Activated CD4-positive, alpha-beta T cell treated with anti-CD3 and anti-CD28 coated beads, Interleukin-2, amount 50 U/mL, for 4 hours (primary cell): ENCODE data around the gene IFT20.
"Not testable (repeated sequence)": the region's sequence is repeated elsewhere in the genome, so short reads cannot be mapped to it uniquely, and the experiment has no call there.

ENCODE experiments used
- DNase-seq, 2 experiments: peaks; one replicate each; pipeline ENCODE4 v3.0.0-alpha.2; 2020

The IFT20 gene

DNA sequence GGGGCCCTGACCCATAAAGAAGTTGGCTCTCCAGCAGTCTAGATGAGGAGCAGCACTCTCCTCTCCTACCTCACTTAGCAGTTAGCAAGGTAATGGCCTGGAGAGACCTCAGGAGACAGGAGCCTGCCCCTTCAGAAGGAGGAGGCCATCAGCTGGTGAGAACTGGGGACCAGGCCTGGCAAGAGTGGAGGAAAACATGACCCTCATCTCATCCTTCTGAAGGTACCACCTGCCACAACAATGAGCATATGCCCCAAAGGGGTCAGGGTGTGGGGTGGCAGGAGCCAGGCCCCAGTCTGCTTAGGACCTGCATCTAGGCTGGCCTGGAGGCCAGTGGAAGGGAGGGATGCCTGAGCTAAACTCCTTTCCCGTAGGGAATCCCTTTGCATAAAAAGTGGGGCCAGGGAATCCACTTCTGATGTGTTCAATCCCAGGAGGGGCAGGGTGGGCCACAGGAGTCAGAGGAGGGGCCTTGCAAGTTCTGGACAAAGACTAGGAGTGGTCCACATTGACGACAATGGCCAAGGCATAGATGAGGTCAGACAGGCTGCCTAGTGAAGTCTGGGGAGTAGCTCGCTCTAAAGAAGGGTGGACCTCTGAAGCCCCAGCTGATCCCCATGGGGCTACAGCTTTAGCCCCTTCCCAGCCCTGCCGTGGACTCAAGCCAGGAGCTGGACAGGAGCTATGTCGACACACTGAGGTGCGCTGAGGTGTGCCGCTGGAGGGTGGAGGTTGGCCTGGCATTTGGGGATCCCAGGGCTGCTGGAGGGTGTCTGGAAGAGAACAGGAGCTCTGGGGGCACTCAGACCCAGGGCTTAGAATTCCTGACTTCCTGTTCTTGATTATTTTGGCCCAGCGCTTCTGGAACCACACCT, 28.7 kb upstream of the IFT20 start:
- DNase-seq, result no peak

DNA sequence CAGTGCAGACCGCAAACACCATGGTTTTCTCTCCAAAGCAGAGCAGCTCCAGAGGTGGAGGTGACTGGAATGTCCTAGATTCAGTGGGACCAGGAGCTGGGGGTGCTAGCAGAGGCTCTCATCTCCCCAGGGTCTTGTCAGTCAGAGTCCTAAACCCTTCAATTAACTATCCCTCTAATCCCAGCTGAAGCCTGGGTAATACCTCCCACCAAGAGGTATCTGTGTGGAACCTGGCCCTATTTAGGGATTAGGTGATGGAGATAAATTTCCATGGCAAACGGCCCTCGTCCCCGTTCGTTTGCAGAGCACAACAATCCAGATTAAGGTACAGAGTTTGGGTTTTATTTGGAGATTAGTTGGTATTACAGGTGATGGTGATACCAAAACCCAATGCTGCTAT, 27.9 kb upstream of the IFT20 start:
- DNase-seq, result no peak

DNA sequence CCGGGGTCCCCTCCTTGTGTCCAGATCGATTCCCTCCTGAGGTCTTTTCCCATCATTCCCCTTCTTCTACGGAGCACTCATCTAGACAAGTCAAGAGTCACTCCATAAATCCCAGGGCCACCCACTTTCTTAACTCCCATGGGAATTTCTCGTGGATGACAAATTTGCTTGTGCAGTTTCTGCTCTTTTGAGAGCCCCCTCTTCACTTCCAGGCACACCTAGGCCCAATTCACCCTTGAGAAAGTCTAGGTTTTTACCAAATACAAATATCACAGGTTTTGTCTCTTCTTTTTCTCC, 22.6 kb upstream of the IFT20 start:
- DNase-seq, result no peak

DNA sequence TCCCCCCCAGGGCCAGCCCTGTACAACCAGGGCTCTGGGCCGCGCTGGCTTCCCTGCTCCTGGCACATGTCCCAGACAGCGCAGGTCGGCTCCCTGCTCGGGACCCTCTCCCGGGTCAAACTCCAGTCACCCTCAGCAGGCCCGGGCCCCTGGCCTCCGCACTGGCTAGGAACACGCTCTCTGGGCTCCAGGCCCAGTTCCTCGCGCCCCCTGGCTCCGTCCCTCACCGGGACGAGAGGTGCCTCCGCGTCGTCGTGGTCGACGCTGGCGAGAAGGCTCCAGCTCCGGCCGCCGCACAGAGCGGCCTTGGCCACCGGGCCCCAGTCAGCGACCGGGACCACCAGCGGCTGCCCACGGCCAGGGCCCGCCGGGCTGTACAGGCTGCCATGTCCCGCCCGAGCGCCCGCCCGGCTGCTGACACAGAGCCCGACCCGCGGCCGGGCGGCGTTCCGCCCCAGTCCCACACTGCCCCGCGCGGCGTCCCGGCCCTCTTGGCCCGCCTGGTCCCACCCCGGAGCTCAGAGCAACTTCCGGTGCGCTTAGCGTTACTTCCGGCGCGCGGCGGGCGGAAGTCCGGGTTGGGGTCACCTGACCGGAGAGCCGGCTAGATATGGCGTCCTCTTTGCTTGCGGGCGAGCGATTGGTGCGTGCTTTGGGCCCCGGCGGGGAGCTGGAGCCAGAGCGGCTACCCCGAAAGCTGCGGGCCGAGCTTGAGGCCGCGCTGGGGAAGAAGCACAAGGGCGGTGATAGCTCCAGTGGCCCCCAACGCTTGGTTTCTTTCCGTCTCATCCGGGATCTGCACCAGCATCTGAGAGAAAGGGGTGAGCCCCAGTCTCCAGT, 22.0 kb upstream of the IFT20 start, which contains the start of gene POLDIP2:
TSS of gene POLDIP2 (minus strand) at position 467 of the 840 bp plus-strand sequence. CDS start at position 388, 79 bp downstream.
- peak; percentile 92 to 94 for DNase-seq

DNA sequence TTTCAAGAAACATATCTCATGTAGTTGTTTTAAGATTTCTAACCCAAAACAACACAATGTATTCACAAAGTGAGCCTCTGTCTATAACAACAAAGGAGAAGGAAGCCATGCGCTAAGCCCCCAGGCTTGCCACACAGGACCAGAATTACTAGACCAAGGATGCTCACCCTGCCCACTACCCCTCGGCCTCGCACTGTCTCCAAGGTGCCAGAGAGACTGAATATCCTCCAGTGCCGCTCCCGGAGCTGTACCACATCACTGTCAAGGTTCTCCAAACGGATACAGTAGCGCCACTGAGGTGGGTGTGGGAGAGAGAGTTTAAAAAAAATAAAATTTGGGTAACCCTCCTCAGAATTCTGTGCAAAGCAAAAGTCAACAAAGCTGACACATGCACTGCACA, 15.0 kb upstream of the IFT20 start:
- no peak for DNase-seq

DNA sequence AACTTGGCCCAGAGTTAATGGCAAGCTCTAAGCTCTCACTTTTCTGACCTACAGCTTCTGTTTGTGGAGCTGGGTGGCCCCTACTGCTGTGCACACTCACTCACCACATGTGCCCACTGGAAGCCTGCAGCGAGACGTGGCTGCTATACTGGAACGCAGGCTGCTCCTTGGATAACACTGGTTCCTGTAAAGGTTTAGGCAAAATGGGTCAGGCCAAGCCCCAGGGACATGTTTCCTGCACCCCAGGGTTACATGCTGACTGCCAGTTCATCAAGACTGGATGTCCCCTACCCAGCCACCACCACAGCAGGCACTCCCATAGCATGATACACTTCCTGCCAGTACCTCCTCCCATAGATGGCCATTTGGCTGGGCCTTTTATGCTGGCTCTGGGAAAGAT, 13.7 kb upstream of the IFT20 start:
- no peak for DNase-seq

DNA sequence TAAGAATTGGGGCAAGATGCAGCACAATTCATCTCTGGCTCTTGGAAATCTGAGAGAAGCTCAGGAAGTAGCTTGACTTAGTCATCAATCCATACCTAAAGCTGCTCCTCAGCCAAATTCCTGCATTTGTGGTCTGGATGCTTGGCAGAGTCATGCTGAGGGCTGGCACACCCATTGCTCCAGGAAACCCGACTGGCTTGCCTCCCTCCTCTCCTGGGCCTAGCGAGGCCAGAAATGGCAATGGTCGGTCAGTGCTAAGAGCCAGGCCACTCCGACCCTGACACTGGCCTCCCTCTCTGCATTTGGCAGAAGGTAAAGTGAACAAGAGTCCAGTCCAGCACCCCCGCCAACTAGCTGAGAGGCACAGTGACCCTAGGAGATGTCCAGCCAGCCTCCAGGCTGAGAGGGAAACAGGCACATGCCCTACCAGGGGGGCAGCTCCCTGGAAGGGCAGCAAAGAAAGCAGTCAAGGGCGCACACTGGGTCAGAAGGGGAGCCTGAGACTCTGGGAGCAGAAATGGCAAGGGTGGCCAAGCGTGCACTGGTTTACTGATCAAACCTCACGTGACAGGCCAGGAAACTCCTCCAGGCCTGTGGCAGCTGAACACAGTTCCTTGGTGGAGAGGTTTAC, 12.1 kb upstream of the IFT20 start:
- no peak for DNase-seq

DNA sequence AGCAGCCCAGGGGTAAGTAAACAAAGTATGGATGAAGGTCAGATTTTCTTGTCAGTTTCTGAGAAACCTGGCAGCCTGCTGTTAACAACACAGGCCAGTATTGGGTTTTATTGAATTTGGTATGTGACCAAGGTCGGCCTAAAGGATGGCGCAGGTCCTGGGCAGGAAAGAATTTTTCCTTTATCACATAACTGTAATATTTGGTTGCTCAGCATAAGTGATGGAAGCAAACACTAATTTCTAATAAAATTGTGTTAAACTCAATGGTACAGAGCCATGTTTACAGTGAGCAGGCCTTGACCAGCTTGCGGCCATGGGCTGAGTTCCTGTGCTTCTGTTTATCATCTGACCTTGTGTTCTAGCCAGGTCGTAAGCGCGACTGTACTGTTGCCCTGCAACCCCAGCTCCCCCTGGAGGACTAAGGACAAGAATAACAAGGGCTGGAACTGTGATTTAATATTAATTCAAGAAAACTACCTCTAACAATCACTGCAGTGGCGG, 11.5 kb upstream of the IFT20 start:
- DNase-seq, result no peak

DNA sequence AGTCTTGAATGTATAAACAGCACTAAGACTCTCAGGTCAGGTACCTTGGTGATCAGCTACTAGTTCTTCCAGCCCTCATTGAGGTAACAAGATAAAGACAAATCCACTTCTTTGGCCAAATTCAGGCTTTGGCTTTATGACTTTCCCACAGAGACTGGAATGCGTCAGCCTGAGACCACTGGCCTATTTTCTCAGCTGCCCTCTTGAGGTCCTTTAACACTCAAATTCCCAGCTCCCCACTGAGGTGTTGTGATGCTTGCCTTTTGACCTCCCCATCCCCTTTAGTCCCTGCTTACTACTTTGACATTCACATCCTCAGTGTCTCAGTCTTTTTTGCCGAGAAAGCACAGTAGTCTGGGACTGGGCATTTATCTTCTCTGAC, 10.9 kb upstream of the IFT20 start:
- no peak for DNase-seq

DNA sequence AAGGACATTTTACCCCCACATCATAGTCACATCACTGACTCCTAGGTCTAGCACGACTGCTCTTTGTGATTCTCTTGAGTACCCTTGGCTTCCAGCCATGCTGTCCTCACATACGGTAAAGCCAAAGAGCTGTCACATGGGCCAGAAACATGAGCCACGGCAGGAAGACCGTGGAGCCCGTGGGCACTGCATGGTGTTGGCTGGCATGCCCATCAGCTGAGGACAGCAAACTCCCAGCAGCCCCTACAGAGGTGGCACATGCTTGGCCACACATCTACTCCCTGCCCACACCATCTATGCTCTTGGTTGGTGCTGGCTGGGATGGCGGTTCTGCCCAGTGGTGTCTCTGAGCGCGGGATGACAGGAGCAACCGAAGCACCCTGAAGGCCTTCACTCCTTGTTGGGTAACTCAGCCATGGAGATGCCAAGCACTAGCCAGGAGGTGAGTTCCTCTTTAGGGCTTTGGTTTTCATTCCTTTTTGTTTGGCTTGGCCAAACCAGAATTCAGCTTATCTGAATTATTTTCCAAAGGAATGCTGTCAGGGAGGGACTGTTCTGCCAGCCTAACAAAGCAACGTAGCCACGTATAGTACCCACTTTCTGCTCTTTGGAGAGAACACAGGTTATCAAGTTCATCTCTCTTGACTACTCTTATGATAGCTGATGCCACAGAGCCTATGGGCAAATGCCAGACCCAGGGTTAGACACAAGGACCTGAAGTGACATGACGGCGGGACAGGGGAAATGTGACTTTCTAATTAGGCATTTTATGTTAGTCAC, 10.3 kb upstream of the IFT20 start:
- DNase-seq, result no peak

DNA sequence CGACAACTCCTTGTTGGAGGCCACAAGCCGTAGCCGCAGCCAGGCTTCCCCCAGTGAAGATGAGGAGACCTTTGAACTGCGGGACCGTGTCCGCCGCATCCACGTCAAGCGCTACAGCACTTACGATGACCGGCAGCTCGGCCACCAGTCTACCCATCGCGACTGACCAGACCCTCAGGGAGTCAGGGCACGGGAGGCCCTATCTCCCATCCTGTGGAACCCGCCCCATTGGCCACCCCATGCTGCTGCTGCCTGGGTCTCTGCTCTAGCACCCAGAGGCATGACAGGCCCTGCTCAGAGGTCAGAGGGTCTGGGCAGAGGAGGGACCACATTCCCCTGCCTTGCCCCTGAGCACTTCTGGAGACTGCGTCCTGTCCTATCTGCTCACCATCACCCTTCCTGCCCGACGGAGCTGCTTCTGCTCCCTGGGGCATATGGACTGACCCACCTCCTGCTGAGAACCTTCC, 9.2 kb upstream of the IFT20 start:
- no peak for DNase-seq

DNA sequence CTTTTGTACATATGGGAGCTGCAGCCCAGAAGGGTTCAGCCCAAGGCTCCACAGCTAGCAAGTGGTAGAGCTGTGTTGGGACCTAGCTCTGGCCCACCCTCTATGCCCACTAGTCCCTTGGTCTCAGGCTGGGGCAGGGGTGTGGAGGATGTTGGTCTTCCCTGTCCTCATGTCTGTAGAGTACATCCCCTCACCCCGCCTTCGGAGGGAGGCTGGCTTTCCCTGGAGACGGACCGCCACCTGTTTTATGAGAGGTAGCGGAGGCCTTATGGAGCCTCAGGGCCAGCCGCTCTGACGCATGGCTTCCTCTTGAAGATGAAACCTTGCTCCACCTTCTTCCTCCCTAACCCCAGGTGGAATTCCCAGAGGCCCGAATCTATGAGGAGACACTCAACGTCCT, 8.7 kb upstream of the IFT20 start:
- no peak for DNase-seq

DNA sequence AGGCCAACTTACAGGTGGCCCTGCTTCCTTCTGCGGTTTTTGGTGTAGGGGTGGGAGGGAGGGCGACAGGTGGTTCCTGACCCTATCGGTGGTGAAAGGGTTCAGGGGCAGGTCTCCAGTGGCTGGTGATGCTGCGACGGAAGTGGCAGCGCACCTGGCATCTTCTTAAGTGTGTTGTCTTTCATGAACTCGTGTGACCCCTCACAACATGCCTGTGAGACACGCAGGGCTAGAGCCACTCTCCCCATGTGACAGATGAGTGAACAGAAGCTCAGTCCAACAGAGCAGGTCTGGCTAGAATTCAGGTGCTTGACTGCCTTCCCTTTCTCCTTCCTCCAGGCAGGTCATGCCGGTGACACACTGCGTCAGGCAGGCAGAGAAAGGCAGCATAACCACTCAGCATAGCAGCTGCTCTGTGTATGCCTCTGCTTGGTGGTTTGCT, 8.2 kb upstream of the IFT20 start:
- no peak for DNase-seq

DNA sequence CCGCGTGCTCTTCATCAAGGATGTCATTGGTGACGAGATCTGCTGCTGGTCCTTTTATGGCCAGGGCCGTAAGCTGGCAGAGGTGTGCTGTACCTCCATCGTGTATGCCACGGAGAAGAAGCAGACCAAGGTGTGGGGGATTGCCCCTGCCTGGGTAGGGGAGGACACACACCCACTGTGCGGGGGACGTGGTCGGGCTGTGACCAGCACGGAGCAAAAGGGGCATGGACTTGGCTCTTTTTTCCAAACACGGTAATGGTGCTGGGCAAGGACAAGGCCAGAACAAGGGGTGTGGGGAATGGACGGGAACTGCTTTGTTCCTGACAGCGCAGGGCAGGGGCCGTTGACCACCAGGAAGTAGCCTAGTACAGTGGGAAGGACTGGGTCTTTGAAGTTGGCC, 7.0 kb upstream of the IFT20 start:
- DNase-seq, result no peak

DNA sequence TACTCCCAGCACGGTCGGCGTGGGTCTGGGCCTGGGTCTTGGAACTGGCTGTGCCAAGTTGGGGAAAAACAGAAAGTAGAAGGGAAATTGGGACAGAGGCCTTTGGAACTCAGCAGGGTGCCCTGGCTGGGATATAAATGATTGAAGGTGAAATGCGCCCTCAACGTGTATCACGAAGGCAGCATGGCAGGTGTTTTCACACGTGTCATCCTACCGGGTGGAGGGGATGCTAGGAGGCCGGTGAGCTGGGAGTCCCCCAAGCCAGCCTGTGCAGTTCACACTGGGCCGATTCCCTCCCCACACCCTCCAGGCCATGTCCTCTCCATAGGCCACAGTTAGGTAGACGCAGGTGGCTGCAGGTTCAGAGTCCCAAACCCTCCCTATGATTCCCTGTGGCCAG, 6.2 kb upstream of the IFT20 start:
- DNase-seq, result no peak

DNA sequence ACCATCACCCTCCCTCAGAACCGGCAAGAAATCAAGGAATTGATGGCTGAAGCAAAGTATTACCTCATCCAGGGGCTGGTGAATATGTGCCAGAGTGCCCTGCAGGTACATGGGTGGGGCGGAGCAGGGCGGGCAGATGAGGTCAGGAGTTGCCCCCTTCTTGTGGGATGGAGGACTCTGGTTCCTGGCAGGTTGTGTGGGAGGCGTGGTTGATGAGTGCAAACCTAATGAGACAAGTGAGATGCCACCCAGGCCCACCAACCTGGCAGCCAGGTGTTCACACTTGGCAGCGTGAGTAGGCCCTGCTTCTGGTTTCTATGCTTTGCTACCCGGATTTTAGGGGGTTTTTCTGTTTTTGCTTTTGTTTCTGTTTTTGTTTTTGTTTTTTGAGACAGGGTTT, 5.1 kb upstream of the IFT20 start:
- DNase-seq, result no peak

DNA sequence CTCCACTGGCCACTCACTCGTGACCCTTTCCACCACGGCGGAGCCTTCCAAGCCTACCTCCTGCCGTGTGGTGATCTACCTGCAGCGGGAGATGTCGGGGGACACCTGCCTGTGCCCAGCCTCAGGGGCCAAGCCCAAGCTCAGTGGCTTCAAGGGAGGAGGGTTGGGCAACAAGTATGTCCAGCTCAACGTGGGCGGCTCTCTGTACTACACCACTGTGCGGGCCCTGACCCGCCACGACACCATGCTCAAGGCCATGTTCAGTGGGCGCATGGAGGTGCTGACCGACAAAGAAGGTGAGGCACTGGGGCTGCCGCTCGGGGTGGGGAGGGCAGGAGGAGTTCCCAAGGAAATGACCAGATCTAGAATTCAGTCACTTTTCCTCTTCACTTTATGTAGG, 4.2 kb upstream of the IFT20 start:
- no peak for DNase-seq

DNA sequence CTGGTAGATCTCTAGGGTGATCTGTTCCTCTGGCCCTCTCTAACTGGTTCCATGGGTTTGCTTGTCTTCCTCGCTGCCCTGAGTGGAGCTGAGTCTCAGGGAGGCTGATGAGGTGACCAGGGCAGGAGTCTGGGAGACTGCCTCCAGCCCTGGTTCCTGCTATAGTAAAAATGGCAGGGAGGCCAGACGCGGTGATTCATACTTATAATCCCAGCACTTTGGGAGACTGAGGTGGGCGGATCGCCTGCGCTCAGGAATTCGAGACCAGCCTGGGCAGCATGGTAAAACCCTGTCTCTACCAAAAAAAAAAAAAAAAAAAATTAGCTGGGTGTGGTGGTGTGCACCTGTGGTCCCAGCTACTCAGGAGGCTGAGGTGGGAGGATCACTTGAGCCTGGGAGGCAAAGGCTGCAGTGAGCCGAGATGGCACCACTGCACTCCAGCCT, 3.5 kb upstream of the IFT20 start:
- not testable (repeated sequence) for DNase-seq

DNA sequence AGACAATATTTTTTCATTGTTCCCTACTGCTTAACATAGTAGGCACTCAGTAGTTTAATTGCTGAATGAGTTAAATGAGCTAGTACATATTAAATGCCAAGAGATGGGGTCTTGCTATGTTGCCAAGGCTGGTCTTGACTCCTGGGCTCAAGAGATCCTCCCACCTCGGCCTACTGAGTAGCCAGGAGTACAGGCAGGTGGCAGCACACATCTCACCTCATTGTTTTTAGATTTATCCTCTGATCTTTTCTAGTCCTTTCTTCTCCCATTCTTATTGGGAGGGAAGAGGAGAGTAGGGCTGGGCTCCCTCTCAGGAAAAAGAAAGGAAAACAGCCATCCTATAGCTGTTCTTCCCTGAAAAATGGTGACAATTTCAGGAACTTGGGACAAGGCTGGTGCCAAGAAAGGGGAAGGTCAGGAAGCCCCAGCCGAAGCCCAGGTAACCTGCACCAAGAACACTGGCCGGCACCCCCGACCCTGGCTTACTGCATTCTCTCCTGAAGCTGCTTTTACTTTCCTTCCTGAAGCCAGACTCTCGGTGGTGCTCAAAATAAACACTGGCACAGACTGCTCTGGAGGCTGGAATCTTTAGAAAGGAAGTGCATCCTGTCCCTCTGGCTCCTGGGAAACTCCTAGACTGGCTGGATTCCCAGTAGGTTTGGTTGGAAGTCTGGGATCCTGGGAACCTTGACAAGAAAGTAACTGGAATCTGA, 2.9 kb upstream of the IFT20 start:
- DNase-seq, result no peak

DNA sequence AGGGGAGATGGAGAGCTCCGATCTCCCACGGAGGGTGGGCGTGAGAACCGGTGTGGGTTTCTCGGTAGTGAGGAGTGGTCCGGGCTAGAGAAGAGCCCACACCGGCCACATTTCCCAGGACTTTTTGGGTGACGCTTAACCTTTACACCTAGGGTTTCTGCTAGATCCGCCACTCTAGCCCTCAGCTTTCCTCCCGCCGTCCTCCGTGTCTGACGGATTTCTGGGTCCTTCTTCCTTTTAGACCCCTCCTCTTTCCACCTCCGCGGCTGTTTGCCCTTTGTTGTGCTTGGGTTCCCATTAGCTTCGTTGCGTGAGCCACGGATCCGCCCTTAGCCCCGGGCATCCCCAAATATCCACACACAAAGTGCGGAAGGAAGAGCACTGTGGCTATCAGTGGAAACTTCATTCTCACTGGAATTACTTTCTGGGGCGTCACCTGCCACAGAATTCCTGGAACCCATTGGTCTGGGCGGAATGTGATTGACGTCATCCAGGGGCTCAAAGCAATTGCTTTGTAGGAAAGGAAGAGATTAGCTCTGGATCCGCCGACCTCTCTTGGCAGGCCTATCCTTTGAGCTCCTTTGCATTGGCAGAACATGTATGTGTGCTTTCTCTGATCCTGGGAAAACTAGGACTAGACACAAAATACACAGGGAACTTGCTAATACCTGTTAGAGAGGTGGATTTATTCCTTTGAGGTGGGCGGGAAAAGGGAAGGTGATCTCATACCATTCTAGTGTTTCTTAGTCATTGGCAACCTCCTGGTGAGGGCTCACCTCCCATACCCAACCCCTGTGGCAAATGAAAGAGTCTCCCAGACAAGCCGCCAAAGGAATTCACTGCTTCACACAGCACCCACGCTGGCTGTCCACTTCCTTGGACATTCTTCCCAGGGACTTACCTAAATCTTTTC, 943 bp upstream of the IFT20 start:
- peak; percentile 22 to 33 for DNase-seq
